GM12878 (cell line): ENCODE data around the gene RAPGEF3. TPM values are rescaled to one million over a fixed set of nuclear protein-coding genes. Genes with fewer than 3 reads are reported as not detected.

Experiments
- ATAC-seq: fragments of 200-7000 bp; cut with Tn5 transposase; 3 replicates; pipeline ENCODE4 v1.9.1; 2020; ENCODE audit warnings: mild to moderate bottlenecking, moderate library complexity
- BruUV-seq: library from RNA; stranded (reverse); fragments of 400-500 nt; replicated peaks from 2 replicates; lab custom pipeline; 2021; lab: Mats Ljungman, UMichigan
- CTCF ChIA-PET: fragments of 300-600 bp; sonication (Branson Sonifier 250); formaldehyde crosslinking; extraction: SDS; loops from one replicate; lab custom pipeline; 2021; ENCODE audit warnings: inconsistent platforms; lab: Yijun Ruan, JAX
- POLR2A ChIA-PET: fragments of 350-600 bp; formaldehyde crosslinking; extraction: SDS; loops from one replicate; lab custom pipeline; 2021; ENCODE audit warnings: inconsistent platforms; lab: Charles Lee
- RAD21 ChIA-PET: fragments of 300-600 bp; sonication (Branson Sonifier 250); formaldehyde crosslinking; loops from one replicate; lab custom pipeline; 2023; ENCODE audit warnings: antibody characterized with exemption; ENCODE audit not compliant: unreplicated experiment; lab: Charles Lee
- SMC1A ChIA-PET: fragments of 300-600 bp; sonication (Branson Sonifier 250); formaldehyde crosslinking; loops from one replicate; lab custom pipeline; 2023; ENCODE audit not compliant: unreplicated experiment, uncharacterized antibody; lab: Charles Lee
- DNase-seq: peaks from one replicate; pipeline ENCODE4 v3.0.0-alpha.2; 2011; ENCODE audit warnings: low read depth, low spot score
- FAIRE-seq: peaks from 3 replicates; lab custom pipeline; 2011; peaks lifted over from hg19 to GRCh38; lab: Jason Lieb, UNC
- H2AFZ ChIP-seq: 2 replicates; pipeline ENCODE4 v1.6.0; 2011; ENCODE audit warnings: low read depth, low read length, control low read depth; ENCODE audit not compliant: control insufficient read depth
- H3K27ac ChIP-seq: 2 replicates; pipeline ENCODE4 v1.5.1; 2011; ENCODE audit warnings: control low read depth; ENCODE audit not compliant: control insufficient read depth, insufficient read depth
- H3K27me3 ChIP-seq, 2 experiments: replicated peaks in 1 of 2; 2 replicates each; pipeline versions ENCODE4 v1.6.0 to v1.6.1; 2011; ENCODE audit warnings: low read length in 1 of 2; ENCODE audit not compliant: control insufficient read depth in 2 of 2, insufficient read depth in 2 of 2
- H3K36me3 ChIP-seq, 2 experiments: 2 replicates each; pipeline ENCODE4 v1.5.1; 2011; ENCODE audit warnings: low read length in 1 of 2; ENCODE audit not compliant: control insufficient read depth in 2 of 2, insufficient read depth in 2 of 2
- H3K4me1 ChIP-seq: 2 replicates; pipeline ENCODE4 v1.6.1; 2011; ENCODE audit warnings: mild to moderate bottlenecking, low read length, moderate library complexity, mixed read lengths; ENCODE audit not compliant: control insufficient read depth, insufficient read depth
- H3K4me2 ChIP-seq: 2 replicates; pipeline ENCODE4 v1.6.0; 2011; ENCODE audit warnings: control low read depth; ENCODE audit not compliant: control insufficient read depth, insufficient read depth
- H3K4me3 ChIP-seq: fragments of 200-600 bp; sonication (generic); 2 replicates; pipeline ENCODE4 v1.5.1; 2016
- H3K79me2 ChIP-seq: 2 replicates; pipeline ENCODE4 v1.6.0; 2011; ENCODE audit warnings: low read length; ENCODE audit not compliant: control insufficient read depth, insufficient read depth
- H3K9ac ChIP-seq: 2 replicates; pipeline ENCODE4 v1.8.0; 2011; ENCODE audit warnings: low read length, control low read depth, mixed read lengths; ENCODE audit not compliant: control insufficient read depth, insufficient read depth
- H3K9me3 ChIP-seq: replicated peaks from 3 replicates; pipeline ENCODE4 v1.5.1; 2011; ENCODE audit warnings: mild to moderate bottlenecking, low read length; ENCODE audit not compliant: control insufficient read depth, insufficient read depth
- H4K20me1 ChIP-seq: 2 replicates; pipeline ENCODE4 v1.6.0; 2011; ENCODE audit not compliant: control insufficient read depth, insufficient read depth
- BCL11A ChIP-seq: IDR thresholded peaks from 2 replicates; pipeline ENCODE4 v1.6.1; 2011; ENCODE audit warnings: low read depth, low read length
- ESRRA ChIP-seq: IDR thresholded peaks from 2 replicates; pipeline ENCODE4 v1.6.1; 2012; ENCODE audit warnings: mild to moderate bottlenecking, low read length, improper control_type of control experiment
- NR2C2 ChIP-seq: IDR thresholded peaks from 2 replicates; pipeline ENCODE4 v1.6.1; 2011; ENCODE audit warnings: borderline replicate concordance, low read depth; ENCODE audit not compliant: control insufficient read depth, insufficient read length
- NR2F1 ChIP-seq: fragments of 450-650 bp; conservative IDR thresholded peaks from 2 replicates; pipeline ENCODE4 v1.6.1; 2017; ENCODE audit warnings: mild to moderate bottlenecking
- PAX5 ChIP-seq: IDR thresholded peaks from 2 replicates; pipeline ENCODE4 v1.6.1; 2011; ENCODE audit warnings: low read depth, low read length, borderline replicate concordance
- POU2F2 ChIP-seq: IDR thresholded peaks from 3 replicates; pipeline ENCODE4 v1.6.1; 2011; ENCODE audit warnings: low read depth, mild to moderate bottlenecking, low read length, borderline replicate concordance
- RB1 ChIP-seq: fragments of 450-650 bp; formaldehyde crosslinking; IDR thresholded peaks from 2 replicates; pipeline ENCODE4 v1.6.1; 2017; ENCODE audit warnings: mild to moderate bottlenecking, borderline replicate concordance
- SREBF1 ChIP-seq: IDR thresholded peaks from 2 replicates; pipeline ENCODE4 v1.6.1; 2012; ENCODE audit warnings: mild to moderate bottlenecking, low read length
- SRF ChIP-seq, 2 experiments: IDR thresholded peaks; 2 replicates each; pipeline ENCODE4 v1.6.1; 2011; ENCODE audit warnings: low read depth in 2 of 2, low read length in 2 of 2, mild to moderate bottlenecking in 1 of 2, moderate library complexity in 1 of 2
- WGBS: methylation state at CpG from one replicate; pipeline ENCODE4 v1.1.6; 2016; ENCODE audit warnings: low lambda C conversion rate; ENCODE audit not compliant: insufficient replicate concordance, insufficient coverage; ENCODE audit errors: missing lambda C conversion rate; 5-methylcytosine and 5-hydroxymethylcytosine counted together
- in situ Hi-C: fragments of 300-500 bp; cut with MboI; formaldehyde crosslinking; loops from 9 replicates; pipeline ENCODE4 v1.14.3; 2018; ENCODE audit warnings: mixed read lengths
- intact Hi-C: fragments of 100-400 bp; cut with micrococcal nuclease; formaldehyde crosslinking; loops from one replicate; pipeline ENCODE4 v1.14.2; 2022; ENCODE audit not compliant: unreplicated experiment
- polyA plus RNA-seq, 11 experiments: library from polyadenylated mRNA; depleted of rRNA in 4 of 11; unstranded in 6 of 11; stranded (reverse) in 5 of 11; fragments of >200 nt; fragmentation: Nextera tagmentation in 4 of 11; fragmentation: Illumina TruSeq in 1 of 11; extraction: Ambion mirVana in 4 of 11; extraction: Trizol in 1 of 11; gene quantifications; 1 replicate in 1 of 11; 2 replicates in 10 of 11; pipeline versions ENCODE4 v1.2.1 to v1.2.3, GENCODE V29; 2011 to 2016; ENCODE audit warnings: inconsistent platforms in 2 of 11, missing spikeins in 2 of 11, low read depth in 1 of 11
- total RNA-seq, 4 experiments: library from RNA; depleted of rRNA in 3 of 4; stranded (reverse); fragments of >200 nt in 3 of 4; fragmentation: Illumina TruSeq in 1 of 4; extraction: Trizol in 1 of 4; gene quantifications; 2 replicates each; pipeline versions ENCODE4 v1.2.1 to v1.2.3, GENCODE V29; 2013 to 2021
- TF ChIP-seq, protein P1 (sequence below): fragments of 450-650 bp; formaldehyde crosslinking; IDR thresholded peaks from 2 replicates; pipeline ENCODE4 v1.4.0; 2022; ENCODE audit warnings: mild to moderate bottlenecking, moderate library complexity
- TF ChIP-seq, protein P2 (sequence below): IDR thresholded peaks from 2 replicates; pipeline ENCODE4 v1.6.1; 2011; ENCODE audit warnings: borderline replicate concordance, low read depth, mild to moderate bottlenecking, moderate library complexity, low read length; ENCODE audit not compliant: insufficient read depth, poor library complexity, severe bottlenecking
- TF ChIP-seq, protein P3 (sequence below): IDR thresholded peaks from 2 replicates; pipeline ENCODE4 v1.6.1; 2012; ENCODE audit warnings: low read depth, low read length, improper control_type of control experiment
- TF ChIP-seq, protein P4 (sequence below): fragments of 450-650 bp; conservative IDR thresholded peaks from 2 replicates; pipeline ENCODE4 v1.6.1; 2017; ENCODE audit warnings: mild to moderate bottlenecking, moderate library complexity

RAPGEF3 gene
- total and polyA plus RNA-seq, 10 of the 15 experiments (the other 5 are each of a cell fraction or from before 2014, with no cell fraction given): 0.02 to 0.92 (median 0.31) TPM; not detected in 2

DNA sequence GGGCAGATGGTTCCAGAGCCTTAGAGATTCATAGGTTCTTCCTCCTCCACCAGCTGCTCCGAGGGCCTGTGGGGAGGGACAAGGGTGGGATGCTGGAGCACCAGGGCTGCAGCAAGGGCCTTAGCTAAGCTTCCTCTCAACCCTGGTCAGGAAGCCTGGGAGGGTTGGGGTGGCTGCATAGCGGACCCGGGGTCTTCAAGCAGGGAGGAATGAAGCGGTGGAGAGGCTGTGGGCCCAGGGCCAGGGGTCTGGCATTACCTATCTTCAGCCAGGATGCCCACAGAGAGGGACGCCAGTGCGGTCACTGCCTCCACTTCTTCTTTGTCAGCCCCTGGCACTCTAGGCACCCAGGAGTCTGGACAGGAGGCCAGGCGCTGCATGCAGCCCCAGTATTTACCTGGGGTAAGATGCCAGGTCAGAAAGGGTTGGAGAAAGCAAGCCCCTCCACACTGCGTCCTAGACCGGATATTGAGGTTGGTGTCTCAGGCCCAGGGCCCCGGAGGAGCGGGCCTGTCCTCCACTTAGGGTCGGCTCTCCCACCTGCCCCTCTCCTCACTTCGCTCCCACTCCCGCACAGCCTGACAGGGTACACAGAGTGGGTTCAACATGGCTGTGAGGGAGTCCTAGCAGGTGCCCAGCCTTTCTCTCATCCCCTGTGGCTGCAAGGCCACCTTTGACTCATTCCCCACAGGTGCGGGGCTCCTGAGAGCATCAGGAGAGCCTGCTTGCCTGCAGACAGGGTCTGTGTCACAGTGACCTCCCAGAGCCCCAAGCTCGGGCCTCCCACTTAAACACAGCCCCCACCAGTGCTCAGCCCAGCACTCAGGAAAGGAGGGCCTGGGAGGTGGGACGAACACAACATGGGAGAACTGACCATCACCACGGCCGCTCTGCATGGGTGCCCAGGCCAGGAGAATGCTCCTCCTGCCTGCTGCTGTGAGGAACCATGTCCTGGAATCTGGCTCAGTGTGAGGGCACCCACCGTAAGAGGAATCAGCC is 25.4 kb upstream of the RAPGEF3 start:
- TF ChIP-seq, protein P1, sequence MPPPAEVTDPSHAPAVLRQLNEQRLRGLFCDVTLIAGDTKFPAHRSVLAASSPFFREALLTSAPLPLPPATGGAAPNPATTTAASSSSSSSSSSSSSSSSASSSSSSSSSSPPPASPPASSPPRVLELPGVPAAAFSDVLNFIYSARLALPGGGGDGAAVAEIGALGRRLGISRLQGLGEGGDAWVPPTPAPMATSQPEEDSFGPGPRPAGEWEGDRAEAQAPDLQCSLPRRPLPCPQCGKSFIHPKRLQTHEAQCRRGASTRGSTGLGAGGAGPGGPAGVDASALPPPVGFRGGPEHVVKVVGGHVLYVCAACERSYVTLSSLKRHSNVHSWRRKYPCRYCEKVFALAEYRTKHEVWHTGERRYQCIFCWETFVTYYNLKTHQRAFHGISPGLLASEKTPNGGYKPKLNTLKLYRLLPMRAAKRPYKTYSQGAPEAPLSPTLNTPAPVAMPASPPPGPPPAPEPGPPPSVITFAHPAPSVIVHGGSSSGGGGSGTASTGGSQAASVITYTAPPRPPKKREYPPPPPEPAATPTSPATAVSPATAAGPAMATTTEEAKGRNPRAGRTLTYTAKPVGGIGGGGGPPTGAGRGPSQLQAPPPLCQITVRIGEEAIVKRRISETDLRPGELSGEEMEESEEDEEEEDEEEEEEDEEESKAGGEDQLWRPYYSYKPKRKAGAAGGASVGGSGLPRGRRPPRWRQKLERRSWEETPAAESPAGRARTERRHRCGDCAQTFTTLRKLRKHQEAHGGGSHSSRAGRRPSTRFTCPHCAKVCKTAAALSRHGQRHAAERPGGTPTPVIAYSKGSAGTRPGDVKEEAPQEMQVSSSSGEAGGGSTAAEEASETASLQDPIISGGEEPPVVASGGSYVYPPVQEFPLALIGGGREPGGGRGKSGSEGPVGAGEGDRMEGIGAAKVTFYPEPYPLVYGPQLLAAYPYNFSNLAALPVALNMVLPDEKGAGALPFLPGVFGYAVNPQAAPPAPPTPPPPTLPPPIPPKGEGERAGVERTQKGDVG (CRISPR knock-in tag): no peak
- no peak for TF ChIP-seq NR2C2
- no peak for TF ChIP-seq PAX5
- no peak for TF ChIP-seq RB1
- no peak for TF ChIP-seq POU2F2
- TF ChIP-seq BCL11A: no peak
- TF ChIP-seq, protein P2, sequence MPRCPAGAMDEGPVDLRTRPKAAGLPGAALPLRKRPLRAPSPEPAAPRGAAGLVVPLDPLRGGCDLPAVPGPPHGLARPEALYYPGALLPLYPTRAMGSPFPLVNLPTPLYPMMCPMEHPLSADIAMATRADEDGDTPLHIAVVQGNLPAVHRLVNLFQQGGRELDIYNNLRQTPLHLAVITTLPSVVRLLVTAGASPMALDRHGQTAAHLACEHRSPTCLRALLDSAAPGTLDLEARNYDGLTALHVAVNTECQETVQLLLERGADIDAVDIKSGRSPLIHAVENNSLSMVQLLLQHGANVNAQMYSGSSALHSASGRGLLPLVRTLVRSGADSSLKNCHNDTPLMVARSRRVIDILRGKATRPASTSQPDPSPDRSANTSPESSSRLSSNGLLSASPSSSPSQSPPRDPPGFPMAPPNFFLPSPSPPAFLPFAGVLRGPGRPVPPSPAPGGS: no peak
- no peak for TF ChIP-seq SREBF1
- no peak for TF ChIP-seq NR2F1
- TF ChIP-seq ESRRA: no peak
- TF ChIP-seq, protein P3, sequence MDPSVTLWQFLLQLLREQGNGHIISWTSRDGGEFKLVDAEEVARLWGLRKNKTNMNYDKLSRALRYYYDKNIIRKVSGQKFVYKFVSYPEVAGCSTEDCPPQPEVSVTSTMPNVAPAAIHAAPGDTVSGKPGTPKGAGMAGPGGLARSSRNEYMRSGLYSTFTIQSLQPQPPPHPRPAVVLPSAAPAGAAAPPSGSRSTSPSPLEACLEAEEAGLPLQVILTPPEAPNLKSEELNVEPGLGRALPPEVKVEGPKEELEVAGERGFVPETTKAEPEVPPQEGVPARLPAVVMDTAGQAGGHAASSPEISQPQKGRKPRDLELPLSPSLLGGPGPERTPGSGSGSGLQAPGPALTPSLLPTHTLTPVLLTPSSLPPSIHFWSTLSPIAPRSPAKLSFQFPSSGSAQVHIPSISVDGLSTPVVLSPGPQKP: no peak
- TF ChIP-seq SRF (IDR thresholded peaks at IDR 0.05; ENCODE audit: low read depth in 2 of 2, low read length in 2 of 2): no peak
- TF ChIP-seq, protein P4, sequence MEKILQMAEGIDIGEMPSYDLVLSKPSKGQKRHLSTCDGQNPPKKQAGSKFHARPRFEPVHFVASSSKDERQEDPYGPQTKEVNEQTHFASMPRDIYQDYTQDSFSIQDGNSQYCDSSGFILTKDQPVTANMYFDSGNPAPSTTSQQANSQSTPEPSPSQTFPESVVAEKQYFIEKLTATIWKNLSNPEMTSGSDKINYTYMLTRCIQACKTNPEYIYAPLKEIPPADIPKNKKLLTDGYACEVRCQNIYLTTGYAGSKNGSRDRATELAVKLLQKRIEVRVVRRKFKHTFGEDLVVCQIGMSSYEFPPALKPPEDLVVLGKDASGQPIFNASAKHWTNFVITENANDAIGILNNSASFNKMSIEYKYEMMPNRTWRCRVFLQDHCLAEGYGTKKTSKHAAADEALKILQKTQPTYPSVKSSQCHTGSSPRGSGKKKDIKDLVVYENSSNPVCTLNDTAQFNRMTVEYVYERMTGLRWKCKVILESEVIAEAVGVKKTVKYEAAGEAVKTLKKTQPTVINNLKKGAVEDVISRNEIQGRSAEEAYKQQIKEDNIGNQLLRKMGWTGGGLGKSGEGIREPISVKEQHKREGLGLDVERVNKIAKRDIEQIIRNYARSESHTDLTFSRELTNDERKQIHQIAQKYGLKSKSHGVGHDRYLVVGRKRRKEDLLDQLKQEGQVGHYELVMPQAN: no peak
- no peak overlapping the region for H3K4me3 ChIP-seq
- H3K9ac ChIP-seq: no peak overlapping the region
- H3K27me3 ChIP-seq: no peaks in the 10 kb centered on the region
- ATAC-seq (no peak), DNase-seq (no peak), FAIRE-seq (no peak)
- no peaks in the 10 kb centered on the region for H3K9me3 ChIP-seq
- POLR2A ChIA-PET: no interaction called here
- no peaks in the 10 kb centered on the region for H3K79me2 ChIP-seq
- WGBS: 90% methylated on average over 20 of the region's 20 CpGs
- H3K36me3 ChIP-seq: peaks cover 0 to 4% of the 10 kb centered on the region in 2 experiments; a peak in 1 of 4 replicates
- H3K4me2 ChIP-seq: no peak overlapping the region
- intact Hi-C loops (no loop called here), in situ Hi-C loops (no loop called here)
- H2AFZ ChIP-seq: no peak overlapping the region
- RAD21 ChIA-PET: interaction anchor here (1.5 kb wide), 1 partner anchor 54 kb away, joined by 3 read pairs; no protein-coding TSS in a partner anchor
- H3K4me1 ChIP-seq: no peaks in the 10 kb centered on the region
- no peak overlapping the region for H3K27ac ChIP-seq
- H4K20me1 ChIP-seq: no peaks in the 10 kb centered on the region
- SMC1A ChIA-PET: interaction anchor here (1.0 to 1.5 kb wide), 2 partner anchors 9 to 54 kb away, joined by 3 to 4 read pairs; no protein-coding TSS in a partner anchor
- CTCF ChIA-PET: interaction anchor here (1.5 kb wide), 1 partner anchor 70 kb away, joined by 5 read pairs; no protein-coding TSS in a partner anchor
- no TSS peak for BruUV-seq
